DOHH2 (cell line): ENCODE measurements around the gene CYP26C1.

ENCODE experiments used
- CTCF ChIP-seq: fragments of 200-600 bp; sonication (generic); IDR thresholded peaks from one replicate; pipeline ENCODE4 v1.5.1; 2014; ENCODE audit warnings: antibody characterized with exemption, mild to moderate bottlenecking, low read depth, low read length; ENCODE audit not compliant: poor library complexity, severe bottlenecking
- EZH2phosphoT487 ChIP-seq: fragments of 200-600 bp; sonication (generic); IDR thresholded peaks from 2 replicates; pipeline ENCODE4 v1.6.1; 2017; ENCODE audit warnings: borderline replicate concordance, mild to moderate bottlenecking, antibody characterized with exemption, low read length, moderate library complexity, mixed read lengths

GRCh38 chr10:93064874-93065660, 4.5 kb downstream of the CYP26C1 start:
- TF ChIP-seq CTCF (no peak), EZH2phosphoT487 (no peak)
